Measurements from ENCODE around the gene AKAP9. TPM values are rescaled to one million over a fixed set of nuclear protein-coding genes. Genes with fewer than 3 reads are reported as not detected.
"Not testable (repeated sequence)": the region's sequence is repeated elsewhere in the genome, so short reads cannot be mapped to it uniquely, and the experiment has no call there.

AKAP9 gene
- 44.1 TPM for total RNA-seq
- long read RNA-seq, partial matches to known transcripts: 5 of 6 reads
- long read RNA-seq, other reads (novel, unspliced or antisense): 1 of 6 reads

DNA sequence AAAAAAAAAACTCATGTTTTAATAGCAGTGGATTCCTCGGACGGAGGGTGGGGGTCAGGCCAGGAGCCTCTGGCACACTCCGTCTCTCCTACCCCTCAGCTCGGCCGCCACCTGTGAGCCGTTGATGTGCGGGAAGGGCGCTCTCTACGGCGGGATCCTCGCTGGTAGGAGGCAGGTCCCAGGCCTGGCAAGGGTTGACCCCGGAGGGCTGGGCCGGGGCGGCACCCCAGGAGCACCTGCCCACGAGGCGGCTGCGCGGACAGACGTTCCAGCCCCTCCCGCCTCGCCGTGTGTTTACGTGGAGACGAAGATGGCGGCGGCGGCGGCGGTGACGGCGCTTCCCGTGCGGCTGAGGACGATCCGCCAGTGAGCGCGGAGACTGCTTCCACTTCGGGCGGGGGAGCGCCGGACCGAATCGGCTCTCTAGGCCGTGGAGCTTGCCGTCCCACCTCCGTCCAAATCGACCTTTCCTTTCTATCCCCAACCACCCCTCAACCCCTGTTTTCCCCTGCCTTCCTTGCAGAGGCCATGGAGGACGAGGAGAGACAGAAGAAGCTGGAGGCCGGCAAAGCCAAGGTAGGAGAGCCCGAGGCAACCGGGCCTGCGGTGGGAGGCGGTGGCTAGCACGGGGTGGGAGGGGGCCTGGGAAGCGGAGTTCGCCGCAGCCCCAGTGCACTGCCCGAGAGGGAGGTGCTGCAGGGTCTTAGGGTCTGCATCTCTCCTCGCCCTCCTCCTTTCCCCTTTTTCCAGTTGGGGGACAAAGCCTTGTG, at the start of gene AKAP9:
Gene AKAP9 (plus strand): TSS at position 291 of the 770 bp plus-strand sequence. CDS start 238 bp downstream, at position 529.
- peak; percentile 97 for DNase-seq (ENCODE audit: missing footprints)
- peak; percentile 96 for ATAC-seq
- intact Hi-C loops (cut with DNase I): loop anchor here (10.0 kb wide), 1 partner anchor 104 kb away; no protein-coding TSS in a partner anchor

GRCh38 chr7:91892099-91892705, 48.5 kb upstream of the AKAP9 start:
- DNase-seq (ENCODE audit: missing footprints) (no peak), ATAC-seq (no peak)
- intact Hi-C loops (cut with DNase I): no loop called here

GRCh38 chr7:91892821-91893340, 47.8 kb upstream of the AKAP9 start:
- intact Hi-C loops (cut with DNase I): no loop called here
- DNase-seq (ENCODE audit: missing footprints): no peak
- ATAC-seq: no peak

DNA sequence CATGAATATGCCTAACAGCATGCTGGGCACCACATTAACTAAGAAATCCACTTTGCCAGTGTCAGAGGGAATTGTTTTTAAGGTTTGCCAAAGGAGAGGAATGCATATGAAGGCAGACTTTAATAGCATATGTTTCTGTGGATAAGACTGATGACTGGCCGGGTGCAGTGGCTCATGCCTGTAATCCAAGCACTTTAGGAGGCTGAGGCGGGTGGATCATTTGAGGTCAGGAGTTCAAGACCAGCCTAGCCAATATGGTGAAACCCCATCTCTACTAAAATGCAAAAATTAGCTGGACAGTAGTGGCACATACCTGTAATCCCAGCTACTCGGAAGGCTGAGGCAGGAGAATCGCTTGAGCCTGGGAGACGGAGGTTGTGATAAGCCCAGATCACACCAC, 47.0 kb upstream of the AKAP9 start:
- ATAC-seq; DNase-seq (ENCODE audit: missing footprints); intact Hi-C loops (cut with DNase I): not testable (repeated sequence)

- intact Hi-C loops (cut with DNase I): no loop called here
- DNase-seq (ENCODE audit: missing footprints) (no peak), ATAC-seq (no peak)
Measured at GRCh38 chr7:91894781-91895480, 45.7 kb upstream of the AKAP9 start.

DNA sequence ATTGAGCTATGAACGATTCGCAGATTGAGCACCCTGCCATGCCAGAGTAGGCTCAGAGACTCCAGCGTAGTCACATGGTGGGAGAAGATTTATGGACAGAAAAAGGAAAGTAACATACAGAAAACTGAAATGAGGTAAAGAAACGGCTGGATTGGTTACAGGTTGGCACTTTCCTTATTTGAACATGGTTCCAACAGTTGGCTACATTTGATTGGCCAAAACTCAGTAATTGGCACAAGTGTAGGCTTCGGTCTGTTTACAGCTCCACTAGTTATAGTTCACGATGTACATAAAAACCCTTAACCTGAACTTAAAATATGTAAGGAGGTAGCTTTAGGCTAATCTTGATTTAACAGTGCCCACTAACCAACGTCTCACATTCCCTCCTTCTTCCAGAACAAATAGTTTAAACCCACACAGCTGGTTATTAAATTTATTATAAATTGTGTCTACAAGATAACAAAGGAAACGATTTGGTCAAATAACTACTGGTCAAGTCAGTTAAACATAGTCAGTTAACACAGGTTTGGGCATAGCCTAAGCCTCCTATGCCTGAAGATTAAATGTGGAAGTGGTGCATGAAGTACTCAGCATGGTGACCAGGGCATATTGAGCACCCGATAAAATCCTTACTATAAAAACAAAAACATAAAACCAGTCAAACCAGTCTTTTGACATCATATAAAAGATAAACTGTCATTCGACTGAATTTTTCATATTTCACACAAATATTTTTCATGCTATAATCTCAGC, 42.2 kb upstream of the AKAP9 start:
- ATAC-seq (no peak), DNase-seq (ENCODE audit: missing footprints) (no peak)
- intact Hi-C loops (cut with DNase I): no loop called here

DNA sequence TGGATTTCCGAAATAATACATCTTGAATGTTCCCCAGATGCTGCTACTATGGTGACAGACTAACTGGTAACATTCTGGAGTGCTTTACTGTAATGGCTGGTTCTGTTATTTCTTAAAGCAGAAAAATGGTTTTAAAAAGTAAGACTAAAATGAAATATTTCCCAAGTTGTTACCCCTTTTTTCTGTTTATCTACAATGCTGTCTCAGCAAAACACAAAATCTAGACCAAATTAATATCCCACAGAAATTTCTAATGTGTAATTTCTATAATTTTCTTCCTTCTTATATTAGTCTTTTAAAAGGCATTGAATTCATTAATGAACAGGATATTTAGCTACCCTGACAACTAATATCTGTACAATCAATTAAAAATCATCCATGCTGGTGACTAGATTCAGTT, 41.1 kb upstream of the AKAP9 start:
- ATAC-seq: no peak

DNA sequence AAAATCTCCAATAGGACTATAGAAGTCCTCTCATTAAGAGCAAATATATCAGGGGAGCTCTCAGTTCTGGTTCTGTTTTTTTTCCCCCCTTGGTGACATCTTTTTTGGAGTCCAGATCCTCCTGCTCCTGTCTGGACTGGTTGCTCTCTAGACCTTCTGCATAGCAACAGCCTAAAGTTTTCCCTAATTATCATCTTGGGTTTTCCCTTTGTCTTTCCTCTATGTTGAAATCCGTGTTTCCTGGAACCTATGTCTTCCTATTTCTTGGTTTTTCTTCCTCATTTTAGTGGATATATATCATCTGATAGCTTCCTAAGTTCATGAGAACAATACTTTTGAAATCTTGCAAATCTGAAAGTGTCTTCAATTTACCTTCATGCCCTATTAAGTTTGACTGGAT, 30.5 kb upstream of the AKAP9 start:
- no peak for ATAC-seq
- intact Hi-C loops (cut with DNase I): no loop called here

More for the DNA sequence above, 41.1 kb upstream of the AKAP9 start:
- intact Hi-C loops (cut with DNase I): no loop called here
- DNase-seq (ENCODE audit: missing footprints): no peak

GRCh38 chr7:91911121-91911520, 29.5 kb upstream of the AKAP9 start:
- DNase-seq (ENCODE audit: missing footprints): no peak
- intact Hi-C loops (cut with DNase I): no loop called here
- no peak for ATAC-seq

More for the DNA sequence above, 30.5 kb upstream of the AKAP9 start:
- no peak for DNase-seq (ENCODE audit: missing footprints)

- no peak for DNase-seq (ENCODE audit: missing footprints)
- ATAC-seq: no peak
- intact Hi-C loops (cut with DNase I): no loop called here
Measured at GRCh38 chr7:91912494-91912893, 28.2 kb upstream of the AKAP9 start.

- no peak for DNase-seq (ENCODE audit: missing footprints)
- intact Hi-C loops (cut with DNase I): no loop called here
- ATAC-seq: no peak
Measured at GRCh38 chr7:91913612-91914011, 27.1 kb upstream of the AKAP9 start.

DNA sequence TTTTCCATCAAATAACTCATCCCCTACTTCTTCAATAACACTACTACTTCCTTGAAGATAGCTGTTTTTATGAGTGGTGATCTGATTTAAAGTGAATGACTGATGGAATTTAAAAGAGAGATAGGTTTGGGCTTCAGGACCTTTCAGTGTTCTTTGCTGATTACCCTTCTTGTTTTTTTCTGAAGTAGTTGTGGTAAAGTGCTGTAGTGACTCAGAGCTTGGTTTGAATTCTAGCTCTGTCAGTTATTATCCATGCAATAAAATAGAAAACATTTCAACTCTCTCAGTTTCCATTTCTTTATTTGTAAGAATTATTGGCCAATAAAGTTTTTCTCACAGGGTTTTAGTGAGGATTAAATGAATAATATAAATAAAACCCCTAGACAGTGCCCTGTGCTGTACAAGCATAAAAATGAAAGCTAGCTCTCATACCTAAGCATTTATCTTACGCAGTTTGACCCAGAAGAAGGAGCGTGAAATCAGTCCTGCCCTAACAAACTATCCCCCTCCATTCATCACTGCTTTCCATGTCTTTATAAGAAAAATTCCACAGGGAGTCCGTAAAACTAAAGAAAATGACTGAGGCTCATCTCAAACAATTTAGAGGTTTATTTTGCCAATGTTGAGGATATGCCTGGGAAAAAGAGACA, 25.1 kb upstream of the AKAP9 start:
- ATAC-seq: no peak
- DNase-seq (ENCODE audit: missing footprints): no peak
- intact Hi-C loops (cut with DNase I): no loop called here

- no peak for DNase-seq (ENCODE audit: missing footprints)
- intact Hi-C loops (cut with DNase I): no loop called here
- no peak for ATAC-seq
Measured at GRCh38 chr7:91916051-91916440, 24.6 kb upstream of the AKAP9 start.

GRCh38 chr7:91918356-91918755, 22.3 kb upstream of the AKAP9 start:
- intact Hi-C loops (cut with DNase I): no loop called here
- ATAC-seq: no peak
- no peak for DNase-seq (ENCODE audit: missing footprints)

GRCh38 chr7:91922857-91923256, 17.8 kb upstream of the AKAP9 start:
- no peak for ATAC-seq
- intact Hi-C loops (cut with DNase I): no loop called here

DNA sequence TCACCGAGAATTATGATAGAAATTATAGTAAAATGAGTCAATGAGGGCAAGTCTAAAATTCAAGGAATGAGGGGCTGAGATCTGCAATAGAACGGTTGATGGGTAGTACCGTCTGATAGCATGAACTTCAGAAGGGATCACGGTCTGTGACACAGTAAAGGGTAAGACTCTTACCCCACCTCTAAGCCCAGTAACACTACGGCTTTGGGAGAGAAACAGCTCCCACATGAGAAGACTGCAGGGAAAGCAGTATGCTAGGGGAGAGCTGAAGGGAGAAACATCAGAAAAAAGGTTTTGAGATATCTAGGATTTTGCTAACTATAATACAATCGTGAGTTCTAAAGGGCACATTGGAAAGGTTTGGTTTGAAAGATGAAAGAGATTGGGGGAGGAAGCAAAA, 12.8 kb upstream of the AKAP9 start:
- DNase-seq (ENCODE audit: missing footprints) (no peak), ATAC-seq (no peak)
- intact Hi-C loops (cut with DNase I): no loop called here

More at GRCh38 chr7:91922857-91923256, 17.8 kb upstream of the AKAP9 start:
- DNase-seq (ENCODE audit: missing footprints): no peak

- no peak for ATAC-seq
- intact Hi-C loops (cut with DNase I): no loop called here
- DNase-seq (ENCODE audit: missing footprints): no peak
Measured at GRCh38 chr7:91929463-91929862, 11.2 kb upstream of the AKAP9 start.

DNA sequence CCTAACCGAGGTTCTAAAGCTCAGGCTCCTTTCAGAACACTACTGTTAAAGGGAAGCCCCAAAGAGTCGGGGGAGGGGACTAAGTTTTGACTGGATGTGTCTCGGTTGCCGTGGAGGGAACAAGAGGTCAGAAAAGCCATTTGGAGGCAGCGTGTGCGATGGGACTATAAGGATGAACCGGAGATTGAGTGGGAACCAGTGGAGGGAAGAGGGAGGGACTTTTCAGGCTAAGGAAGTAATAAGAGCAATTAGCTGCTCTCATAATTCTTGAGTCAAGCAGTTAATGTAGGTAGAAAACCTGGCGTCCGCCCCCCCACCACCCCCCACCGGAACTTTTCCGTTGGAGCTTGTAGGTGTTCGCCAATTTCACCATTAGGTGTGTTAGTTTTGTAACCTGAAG, 491 bp upstream of the AKAP9 start:
- intact Hi-C loops (cut with DNase I): loop anchor here (10.0 kb wide), 1 partner anchor 105 kb away; no protein-coding TSS in a partner anchor
- DNase-seq (ENCODE audit: missing footprints) (no peak), ATAC-seq (peak; percentile 29)

Measured in Right ventricle myocardium inferior (tissue), 1 donor.